Measurements from ENCODE around the gene FLT3.
"Not testable (repeated sequence)": the region's sequence is repeated elsewhere in the genome, so short reads cannot be mapped to it uniquely, and the experiment has no call there.

FLT3 gene

GRCh38 chr13:28100150-28101121 is at the start of gene FLT3:
Gene FLT3, minus strand, starts transcription at chr13:28100576. Its CDS starts 66 bp downstream, at chr13:28100510.
- DNase-seq: peak; percentile 23

DNA sequence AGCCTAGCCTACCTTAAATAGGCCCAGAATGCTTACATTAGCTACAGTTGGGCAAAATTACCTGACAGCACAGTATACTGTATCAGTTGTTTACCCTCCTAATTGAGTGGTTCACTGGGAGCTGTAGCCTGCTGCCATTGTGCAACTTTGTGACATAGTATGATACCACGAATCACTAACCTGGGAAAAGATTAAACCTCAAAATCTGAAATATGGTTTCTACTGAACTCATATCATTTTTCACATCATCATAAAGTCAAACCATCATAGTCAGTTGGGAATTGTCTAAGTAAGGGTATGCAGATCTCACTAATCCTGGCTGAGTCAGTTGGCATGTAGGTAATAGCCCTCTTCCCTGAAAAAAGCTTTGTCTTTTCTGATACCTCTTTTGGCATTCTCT is 47.1 kb upstream of the FLT3 start:
- DNase-seq: no peak

DNA sequence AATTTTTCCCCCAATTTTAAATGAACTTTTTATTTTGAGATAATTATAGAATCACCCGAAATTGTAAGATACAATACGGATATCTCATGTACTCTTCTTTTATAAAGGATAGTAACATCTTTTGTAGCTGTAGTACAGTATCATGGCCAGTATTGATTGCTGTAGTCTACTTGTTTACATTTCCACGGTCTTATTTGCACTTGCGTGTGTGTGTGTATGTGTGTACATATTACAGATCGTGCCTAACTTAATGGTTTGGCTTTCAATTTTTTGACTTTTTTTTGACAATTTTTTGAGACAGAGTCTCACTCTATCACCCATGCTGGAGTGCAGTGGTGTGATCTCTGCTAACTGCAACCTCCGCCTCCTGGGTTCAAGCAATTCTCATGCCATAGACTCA is 44.7 kb upstream of the FLT3 start:
- DNase-seq: no peak

GRCh38 chr13:28141542-28141941 is 41.2 kb upstream of the FLT3 start:
- DNase-seq: not testable (repeated sequence)

DNA sequence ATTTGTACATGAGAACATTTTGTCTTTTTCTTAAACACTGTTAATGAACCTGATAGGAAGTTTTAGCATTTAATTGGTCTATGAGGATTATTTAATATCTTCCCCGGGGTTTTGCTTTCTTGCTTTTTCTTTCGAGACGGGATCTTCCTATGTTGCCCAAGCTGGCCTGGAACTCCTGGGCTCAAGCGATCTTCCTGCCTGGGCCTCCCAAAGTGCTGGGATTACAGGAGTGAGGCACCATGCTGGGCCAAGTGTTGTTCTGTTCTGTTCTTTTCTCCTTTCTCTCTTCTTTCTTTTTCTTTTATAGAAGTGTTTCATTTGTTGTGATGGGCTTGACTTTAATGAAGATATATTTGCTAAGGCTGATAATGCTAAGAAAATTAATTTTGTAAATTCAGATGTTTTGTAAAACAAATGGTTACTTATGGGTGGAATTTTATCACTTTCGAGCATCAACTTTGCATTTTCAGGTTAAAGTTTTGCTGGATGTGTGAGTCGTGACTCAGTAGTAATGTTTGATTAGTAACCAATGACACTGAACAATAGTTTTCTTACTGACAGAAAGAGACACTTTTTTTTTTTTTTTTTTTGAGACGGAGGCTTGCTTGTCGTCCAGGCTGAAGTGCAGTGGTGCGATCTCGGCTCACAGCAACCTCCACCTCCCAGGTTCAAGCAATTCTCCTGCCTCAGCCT is 40.2 kb upstream of the FLT3 start:
- peak; percentile 18 for DNase-seq

DNA sequence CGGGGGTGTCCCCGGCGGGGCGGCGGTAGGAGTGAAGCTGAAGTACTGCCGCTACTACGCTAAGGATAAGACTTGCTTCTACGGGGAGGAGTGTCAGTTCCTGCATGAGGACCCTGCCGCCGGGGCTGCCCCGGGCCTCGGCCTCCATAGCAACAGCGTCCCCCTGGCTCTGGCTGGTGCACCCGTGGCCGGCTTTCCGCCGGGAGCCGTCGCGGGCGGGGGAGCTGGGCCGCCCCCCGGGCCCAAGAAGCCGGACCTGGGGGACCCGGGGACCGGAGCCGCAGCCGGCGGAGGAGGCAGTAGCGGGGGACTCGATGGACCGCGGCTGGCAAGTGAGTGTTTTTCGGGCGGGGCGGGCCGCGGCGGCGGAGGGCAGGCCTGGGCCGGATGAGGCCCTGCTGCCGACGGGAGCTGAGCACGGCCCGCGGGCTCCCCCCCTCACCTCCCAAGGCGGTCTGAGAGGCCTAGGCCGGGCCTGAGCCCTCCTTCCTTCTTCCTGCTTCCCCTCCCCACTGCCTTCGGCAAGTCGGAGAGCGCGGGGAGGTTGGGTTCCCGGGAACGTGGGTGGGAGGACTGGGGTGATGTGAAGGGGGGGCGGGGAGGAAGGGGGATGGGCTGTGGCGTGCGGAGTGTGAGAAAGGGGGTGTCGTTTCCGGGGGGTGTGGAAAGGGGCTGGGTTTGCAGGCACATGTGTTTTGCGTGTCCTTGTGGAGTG is 38.5 kb upstream of the FLT3 start:
- peak; percentile 68 for DNase-seq

GRCh38 chr13:28138012-28138755 is 37.8 kb upstream of the FLT3 start, which contains the start of gene PAN3:
Gene PAN3, plus strand, starts transcription at chr13:28138545. Its CDS starts 113 bp downstream, at chr13:28138658.
- DNase-seq: peak; percentile 68

DNA sequence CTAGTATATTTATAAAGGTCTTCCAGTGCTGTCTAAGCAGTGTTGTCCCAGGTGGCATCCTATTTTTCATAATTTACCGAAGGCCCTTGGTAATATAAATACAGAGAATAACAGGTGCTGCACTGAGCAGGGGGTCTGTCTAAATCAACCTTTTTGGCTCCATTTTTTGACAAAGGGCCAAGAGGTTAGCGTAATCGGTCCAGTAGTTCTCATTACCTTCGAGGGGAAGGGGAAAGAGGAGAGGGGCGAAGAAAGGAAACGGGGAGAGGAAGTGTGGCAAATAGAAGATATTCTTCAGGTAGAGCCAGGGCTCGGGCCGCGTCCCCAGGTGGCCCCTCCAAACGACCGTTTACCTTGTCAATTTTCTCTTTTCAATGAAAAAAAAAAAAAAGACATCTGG is 37.2 kb upstream of the FLT3 start:
- no peak for DNase-seq

- no peak for DNase-seq
Observed at GRCh38 chr13:28136916-28137315, 36.5 kb upstream of the FLT3 start.

- no peak for DNase-seq
Observed at GRCh38 chr13:28131646-28132045, 31.3 kb upstream of the FLT3 start.

GRCh38 chr13:28129911-28130693 is 29.7 kb upstream of the FLT3 start:
- no peak for DNase-seq

GRCh38 chr13:28128926-28129325 is 28.6 kb upstream of the FLT3 start:
- no peak for DNase-seq

DNA sequence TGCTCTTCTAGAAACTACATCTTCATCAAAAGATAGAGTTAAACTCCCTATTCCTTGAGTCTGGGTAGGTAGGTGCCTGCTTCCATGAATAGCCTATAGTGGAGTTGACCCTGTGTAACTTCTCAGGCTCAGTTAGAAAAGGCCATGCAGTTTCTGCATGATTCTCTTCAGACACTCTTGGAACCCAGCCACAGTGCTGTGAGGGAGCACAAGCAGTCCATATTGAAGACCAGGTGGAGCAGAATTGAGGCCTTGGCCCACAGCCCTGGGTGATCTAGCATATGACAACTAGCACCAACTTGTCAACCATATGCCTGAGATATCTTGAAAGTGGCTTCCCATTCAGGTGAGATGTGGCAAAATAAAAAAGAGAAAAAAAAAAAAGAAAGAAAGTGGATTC is 27.7 kb upstream of the FLT3 start:
- DNase-seq: no peak

DNA sequence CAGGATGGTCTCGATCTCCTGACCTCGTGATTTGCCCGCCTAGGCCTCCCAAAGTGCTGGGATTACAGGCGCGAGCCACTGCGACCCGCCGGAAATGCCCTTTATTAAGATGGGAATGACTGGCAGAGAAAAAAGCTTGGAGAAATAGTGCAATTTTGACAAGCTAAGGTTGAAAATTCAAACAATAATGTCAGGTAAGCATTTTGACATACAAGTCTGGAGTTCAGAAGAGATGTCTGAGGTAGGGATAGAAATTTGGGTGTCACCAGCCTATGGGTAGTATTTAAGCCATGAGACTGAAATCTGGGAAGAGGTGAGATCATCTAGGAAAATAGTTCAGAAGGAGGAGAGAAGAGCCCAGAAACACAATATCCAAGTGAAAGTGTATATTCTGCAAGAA is 20.8 kb upstream of the FLT3 start:
- DNase-seq: no peak

DNA sequence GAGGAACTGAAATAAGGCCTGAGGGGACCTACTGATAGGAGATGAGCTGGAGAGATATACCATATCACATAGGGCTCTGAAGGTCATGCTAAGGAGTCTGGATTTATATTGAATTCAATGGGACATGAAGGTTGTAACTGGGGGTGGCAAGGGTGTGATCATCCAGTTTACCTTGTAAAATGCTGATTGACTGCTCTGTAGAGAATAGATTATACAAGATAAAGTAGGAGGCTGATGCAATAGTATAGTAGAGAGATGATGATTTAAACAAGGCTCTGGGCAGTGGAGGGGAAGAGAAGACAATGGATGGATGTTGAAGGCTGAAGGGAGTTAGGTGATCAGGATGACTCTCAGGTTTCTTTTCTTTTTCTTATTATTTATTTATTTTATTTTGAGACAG is 19.9 kb upstream of the FLT3 start:
- DNase-seq: no peak

GRCh38 chr13:28117689-28118377 is 17.5 kb upstream of the FLT3 start:
- DNase-seq: no peak

GRCh38 chr13:28116736-28117135 is 16.4 kb upstream of the FLT3 start:
- DNase-seq: no peak

DNA sequence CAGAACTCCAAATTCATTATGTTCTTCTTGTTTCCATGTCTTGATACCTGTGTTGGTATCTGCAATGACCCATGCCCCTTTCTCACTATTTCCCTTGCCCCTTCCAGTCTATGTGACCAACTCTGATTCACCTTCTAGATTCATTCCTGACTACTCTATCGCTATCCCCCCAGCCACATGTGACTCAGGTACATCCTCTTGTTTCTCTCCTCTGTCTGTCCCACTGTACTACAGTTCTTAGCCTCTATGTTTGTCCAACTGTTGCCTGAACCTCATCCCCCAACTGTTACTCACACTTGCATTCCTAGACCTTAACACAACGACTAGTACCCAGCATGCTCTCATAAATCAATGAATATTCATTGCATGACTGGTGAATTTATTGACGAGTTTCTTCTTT is 10.0 kb upstream of the FLT3 start:
- DNase-seq: no peak

DNA sequence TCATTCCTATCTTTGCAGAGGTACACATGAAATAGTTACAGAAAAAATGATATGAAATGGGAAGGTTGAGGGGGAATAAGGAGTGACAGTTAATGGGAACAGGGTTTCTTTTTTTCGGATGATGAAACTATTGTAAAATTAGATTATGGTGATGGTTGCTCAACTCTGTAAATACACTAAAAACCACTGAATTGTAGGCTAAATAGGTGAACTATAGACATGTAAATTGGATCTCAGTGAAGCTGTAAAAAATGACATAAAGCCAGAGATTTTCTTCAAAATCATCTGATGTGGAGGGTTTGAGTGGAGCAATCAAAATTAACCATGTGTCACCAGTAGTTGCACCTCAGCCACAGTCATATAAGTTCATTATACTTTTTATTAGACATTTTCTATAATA is 6.6 kb upstream of the FLT3 start:
- no peak for DNase-seq

- DNase-seq: not testable (repeated sequence)
Observed at GRCh38 chr13:28101886-28102285, 1.5 kb upstream of the FLT3 start.
